Smooth muscle cell of the brain vasculature (primary cell): ENCODE data around the gene PML.
"Not testable (repeated sequence)": the region's sequence is repeated elsewhere in the genome, so short reads cannot be mapped to it uniquely, and the experiment has no call there.

Experiments
- DNase-seq: peaks from one replicate; pipeline ENCODE4 v3.0.0-alpha.2; 2012; ENCODE audit warnings: low read depth, low spot score

Gene PML

DNA sequence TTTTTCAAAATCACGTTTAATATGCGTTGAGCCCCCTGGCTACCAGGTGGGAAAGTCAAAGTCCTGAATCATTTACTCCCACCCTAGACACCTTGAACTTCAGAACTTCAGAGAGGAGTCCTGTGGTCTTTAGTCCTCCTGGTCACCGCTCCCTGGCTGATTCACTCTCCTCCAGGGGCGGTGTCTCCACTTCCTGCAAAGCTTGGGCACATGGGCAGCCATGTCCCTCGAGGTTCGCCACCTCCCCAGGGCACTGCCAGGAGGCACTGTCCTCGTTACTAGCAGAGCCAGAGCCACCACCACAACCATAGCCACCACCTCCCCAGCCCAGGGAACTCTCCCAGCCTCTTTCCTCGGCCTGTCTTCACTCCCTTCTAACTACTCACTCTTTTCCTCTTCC is 37.2 kb upstream of the PML start:
- DNase-seq, result no peak

DNA sequence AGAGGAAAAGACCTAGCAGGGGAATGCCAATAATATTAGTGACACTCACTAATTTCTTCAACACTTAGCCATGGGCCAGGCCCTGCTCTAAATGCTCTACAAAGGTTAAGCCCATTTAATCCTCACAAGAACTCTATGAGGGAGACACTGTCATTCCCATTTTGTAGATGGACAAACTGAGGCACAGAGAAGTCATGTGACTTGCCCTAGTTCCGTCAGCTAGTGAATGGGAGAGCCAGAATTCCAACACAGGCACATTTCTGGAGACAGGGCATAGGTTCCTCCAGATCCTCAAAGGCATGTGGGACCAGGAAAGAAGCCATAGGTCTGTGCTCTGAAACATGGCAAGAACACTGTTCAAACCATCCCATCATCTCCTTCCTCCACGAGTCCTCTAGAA is 36.7 kb upstream of the PML start:
- no peak for DNase-seq

DNA sequence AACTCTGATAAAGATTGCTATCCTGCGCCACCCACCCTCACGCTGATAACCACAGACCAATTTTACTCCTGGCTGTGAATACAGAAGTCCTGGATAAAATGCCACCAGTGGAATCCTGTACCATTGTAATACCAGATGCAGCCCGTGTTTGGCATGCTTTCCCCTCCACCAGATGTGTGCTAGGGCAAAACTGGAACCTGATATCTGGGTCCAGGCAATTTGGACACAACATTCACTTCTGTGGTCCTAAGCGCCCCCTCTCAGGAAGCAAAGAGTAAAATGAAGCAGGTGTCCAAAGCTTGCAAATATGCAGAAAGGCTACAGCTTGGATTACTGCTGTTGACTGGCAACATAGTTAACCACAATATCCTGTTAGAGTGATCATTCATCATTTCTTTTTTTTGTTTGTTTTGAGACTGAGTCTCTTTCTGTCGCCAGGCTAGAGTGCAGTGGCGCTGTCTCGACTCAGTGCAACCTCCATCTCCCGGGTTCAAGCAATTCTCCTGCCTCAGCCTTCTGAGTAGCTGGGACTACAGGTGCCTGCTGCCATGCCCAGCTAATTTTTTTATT is 35.4 kb upstream of the PML start:
- DNase-seq, result no peak

DNA sequence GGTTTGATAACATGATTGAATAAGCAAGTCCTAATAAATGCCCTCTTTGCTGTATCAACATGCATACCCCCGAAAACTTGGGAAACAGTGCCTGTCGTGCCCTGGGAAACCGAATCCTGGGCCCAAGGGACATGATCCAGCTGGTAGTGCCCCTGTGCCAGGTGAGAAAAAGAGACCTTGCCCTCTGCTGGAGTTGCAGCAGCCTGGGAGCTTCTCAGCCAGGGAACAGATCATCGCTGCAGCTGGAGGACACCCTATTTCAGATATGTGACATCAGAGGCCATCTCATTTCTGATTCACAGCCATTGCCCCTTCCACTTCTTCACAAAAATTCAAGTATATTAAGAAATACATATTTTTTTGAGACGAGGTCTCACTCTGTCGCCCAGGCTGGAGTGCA is 34.7 kb upstream of the PML start:
- no peak for DNase-seq

DNA sequence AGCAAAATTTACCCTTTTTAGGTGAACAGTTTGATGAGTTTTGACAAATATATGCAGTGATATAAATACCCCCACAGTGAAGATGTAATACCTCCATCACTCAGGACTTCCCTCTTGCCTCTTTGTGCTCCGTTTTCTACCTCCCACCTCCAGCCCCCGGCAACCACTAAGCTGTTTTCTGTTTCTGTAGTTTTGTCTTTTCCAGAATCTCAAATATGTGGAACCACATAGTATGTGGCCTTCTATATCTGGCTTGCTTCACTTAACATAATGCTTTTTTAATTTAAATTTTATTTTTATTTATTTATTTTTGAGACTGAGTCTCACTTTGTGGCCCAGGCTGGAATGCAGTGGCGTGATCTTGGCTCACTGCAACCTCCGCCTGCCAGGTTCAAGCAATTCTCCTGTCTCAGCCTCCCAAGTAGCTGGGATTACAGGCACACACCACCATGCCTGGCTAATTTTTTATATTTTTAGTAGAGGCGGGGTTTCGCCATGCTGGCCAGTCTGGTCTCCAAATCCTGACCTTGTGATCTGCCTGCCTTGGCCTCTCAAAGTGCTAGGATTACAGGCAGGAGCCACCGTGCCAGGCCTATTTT is 33.9 kb upstream of the PML start:
- not testable (repeated sequence) for DNase-seq

DNA sequence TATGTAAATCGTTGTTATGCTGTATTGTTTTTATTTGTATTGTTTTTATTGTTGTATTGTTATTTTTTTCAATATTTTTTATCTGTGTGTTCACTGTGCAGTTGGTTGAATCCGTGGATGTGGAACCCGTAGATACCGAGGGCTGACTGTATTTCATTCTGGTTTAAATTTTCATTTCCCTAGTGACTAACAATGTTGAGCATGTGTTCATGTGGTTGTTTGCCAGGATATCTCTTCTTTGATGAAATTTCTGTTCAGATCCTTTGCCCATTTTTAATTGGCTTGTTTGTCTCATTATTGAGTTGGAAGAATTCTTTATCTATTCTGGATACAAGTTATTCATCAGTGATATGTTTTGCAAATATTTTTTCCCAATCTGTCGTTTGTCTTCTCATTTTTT is 32.1 kb upstream of the PML start:
- no peak for DNase-seq

DNA sequence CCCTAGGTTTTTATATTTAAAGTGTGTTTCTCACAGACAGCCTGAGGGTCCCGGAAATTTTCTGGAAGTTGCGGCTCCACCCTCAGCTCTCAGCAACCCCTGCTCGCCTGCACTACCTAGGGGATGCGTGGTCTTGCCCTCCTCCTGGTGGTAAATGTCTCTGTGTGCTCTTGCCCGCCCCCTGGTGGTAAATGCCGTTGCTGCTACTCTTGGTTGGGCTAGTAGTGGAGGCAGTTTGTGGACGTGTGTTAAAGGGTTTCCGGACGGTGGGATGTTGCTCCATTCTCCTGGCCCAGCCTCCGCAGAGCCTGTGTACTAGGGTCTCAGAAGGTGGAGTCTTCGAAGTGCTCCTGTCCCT is 29.8 kb upstream of the PML start:
- peak; percentile 60 for DNase-seq

DNA sequence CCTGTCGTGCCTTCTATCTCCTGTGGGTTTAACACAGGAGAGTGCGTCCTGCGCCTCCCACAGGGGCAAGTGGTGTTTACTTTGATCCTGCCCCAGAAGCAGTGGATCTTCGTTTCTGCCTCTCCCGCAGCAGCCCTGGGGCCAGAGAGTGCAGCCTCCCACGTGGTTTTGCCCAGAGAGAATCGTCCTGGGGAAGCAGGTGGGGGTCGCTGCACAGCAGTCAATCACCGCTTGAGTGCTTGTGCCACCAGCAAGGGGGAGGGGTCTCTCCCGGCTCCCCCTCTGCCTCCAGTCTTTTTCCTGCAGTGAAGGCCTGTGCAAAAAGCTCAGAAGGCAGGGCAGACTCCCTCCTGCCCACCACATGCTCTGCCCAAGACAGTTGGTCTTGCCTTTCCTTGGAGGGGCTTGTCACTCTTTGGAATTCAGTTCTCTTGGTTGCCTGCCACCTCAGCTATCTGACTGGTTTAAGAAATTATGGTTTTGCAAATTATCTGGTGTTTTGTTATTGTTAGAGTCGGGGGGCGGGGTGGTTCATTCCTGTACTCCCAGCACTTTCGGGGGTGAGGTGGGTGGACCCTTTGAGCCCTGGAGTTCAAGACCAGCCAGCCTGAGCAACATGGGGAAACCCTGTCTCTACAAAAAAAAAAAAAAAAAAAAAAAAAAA is 29.3 kb upstream of the PML start:
- no peak for DNase-seq

DNA sequence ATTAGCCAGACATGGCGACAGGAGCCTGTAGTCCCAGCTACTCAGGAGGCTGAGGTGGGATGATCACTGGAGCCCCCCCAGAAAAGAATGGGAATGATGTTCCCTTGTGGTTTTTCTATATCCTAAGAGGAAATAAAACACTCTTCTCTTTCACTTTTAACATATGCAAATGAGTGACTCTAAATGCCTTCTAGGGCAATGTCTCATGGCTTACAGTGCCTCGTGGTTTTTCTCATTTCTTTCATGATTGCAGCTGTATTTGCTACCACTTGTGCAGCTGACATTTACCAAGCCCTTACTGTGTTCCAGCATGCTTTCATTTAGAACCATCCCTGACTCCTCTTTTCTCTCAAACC is 28.8 kb upstream of the PML start:
- no peak for DNase-seq

DNA sequence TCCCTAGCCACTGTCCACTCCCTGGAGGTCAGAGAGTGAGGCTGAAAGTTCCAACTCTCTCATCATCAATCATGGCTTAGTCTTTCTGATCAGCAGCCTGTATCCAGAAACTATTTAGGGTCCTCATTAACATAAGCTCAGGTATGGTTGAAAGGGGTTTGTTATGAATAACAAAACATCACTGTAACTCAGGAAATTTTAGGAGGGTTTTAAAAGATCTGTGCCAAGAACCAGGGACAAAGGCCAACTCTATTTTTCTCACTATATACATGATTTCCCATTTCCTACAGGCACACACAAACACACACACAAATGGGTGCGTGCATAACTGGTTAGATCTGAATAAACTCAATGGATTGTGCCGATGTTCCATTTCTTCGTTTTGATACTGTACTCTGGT is 26.1 kb upstream of the PML start:
- no peak for DNase-seq

DNA sequence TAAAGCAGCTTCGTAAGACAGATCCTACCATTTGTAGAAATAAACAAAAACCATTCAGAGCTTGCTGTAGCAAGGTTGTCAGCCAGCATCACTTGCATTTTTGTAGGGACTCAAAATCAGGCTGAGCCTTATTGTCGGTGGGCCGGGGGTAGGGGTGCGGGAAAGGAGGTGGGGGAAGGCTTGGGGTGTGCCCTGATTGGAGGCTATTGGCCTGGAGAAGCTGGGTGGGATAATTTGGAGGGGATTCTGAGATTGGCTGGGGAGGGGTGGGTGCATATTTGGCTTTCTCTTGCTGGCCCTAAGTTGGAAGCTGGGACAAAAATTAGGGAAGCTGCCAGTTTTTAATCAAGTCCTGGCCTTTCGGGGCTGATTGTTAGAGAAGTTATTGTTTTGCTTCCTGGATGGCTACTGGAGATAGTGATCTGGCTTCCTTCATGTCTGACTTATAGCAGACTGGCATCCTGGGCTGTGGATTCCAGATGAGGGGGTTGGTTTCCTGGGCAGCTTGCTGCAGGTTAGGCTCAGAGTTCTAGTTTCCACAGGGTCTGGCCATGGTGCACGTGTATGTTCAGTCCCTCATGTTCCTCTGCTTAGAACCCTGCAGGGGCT is 25.3 kb upstream of the PML start:
- no peak for DNase-seq

DNA sequence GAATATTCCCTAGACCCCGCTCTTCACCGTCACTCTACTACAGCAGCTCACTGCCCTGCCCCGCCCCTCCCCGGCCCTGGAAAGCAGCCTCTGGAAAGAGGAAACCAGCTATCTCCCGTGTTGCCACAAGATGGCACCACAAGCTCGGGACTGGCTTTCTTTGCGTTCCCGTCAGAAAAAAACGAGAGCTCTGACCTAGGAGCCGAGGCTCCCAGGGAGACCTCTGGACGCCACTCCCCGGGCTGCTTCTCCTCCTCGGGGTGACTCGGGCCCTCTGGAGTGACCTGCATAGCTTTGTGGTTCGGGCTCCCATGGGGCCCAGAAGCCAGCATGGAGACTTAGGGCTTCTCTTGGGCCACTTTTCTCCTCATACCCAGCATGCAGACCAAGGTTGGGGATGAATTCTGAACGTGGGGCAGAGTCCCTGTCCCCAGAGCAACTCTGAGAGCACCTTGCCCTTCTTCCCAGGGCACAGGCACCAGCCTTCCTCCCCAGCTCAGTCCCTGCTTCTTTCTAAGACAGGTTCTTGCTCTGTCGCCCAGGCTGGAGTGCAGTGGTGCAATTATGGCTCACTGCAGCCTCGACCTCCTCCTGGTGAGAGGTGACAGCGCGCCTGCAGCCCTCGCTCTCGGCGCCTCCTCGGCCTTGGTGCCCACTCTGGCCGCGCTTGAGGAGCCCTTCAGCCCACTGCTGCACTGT is 21.4 kb upstream of the PML start:
- peak; percentile 74 for DNase-seq

DNA sequence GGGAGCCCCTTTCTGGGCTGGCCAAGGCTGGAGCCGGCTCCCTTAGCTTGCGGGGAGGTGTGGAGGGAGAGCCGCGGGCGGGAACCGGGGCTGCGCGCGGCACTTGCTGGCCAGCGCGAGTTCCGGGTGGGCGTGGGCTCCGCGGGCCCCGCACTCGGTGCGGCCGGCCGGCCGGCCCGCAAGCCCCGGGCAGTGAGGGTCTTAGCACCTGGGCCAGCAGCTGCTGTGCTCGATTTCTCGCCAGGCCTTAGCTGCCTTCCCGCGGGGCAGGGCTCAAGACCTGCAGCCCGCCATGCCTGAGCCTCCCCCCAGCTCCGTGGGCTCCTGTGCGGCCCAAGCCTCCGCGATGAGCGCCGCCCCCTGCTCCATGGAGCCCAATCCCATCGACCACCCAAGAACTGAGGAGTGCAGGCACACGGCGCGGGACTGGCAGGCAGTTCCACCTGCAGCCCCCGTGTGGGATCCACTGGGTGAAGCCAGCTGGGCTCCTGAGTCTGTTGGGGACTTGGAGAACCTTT is 20.8 kb upstream of the PML start:
- DNase-seq, result not testable (repeated sequence)

DNA sequence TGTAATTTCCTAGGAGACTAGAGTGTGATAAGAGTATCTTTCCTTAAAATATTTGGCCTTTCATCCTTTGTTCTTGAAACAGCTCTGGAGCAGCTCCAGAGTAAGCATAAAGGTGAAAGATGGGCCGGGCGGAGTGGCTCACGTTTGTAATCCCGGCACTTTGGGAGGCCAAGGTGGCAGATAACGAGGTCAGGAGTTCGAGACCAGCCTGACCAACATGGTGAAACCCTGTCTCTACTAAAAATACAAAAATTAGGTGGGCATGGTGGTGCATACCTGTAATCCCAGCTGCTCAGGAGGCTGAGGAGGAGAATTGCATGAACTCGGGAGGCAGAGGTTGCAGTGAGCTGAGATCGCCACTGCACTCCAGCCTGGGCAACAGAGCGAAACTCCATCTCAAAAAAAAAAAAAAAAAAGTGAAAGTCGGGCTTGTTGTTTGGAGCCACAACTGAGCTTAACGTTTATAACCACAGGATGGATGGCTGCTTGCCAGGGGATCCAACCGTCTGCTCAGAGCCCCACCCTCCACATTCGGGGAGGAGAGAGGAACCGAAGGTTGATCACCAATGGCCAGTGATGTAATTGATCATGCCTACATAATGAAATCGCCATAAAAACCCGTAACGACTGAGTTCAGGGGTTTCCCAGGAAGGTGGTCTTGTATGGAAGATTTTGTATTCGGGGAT is 18.9 kb upstream of the PML start:
- not testable (repeated sequence) for DNase-seq

DNA sequence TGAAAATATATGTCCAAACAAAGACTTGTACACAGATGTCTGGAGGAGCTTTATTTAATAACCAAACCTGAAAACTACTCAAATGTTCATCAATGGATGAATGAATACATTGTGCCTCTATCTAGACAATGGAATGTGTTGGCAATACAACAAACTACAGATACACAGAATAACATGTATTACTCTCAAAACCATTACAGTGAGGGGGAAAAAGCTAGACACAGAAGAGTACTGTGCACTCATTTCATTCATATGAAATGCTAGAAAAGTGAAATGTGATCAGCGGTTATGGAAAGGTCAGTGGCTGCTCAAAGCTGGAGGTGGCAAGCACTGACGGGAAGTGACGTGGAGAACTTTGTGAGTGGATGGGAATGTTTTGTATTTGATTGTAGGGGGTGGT is 15.6 kb upstream of the PML start:
- DNase-seq, result no peak

DNA sequence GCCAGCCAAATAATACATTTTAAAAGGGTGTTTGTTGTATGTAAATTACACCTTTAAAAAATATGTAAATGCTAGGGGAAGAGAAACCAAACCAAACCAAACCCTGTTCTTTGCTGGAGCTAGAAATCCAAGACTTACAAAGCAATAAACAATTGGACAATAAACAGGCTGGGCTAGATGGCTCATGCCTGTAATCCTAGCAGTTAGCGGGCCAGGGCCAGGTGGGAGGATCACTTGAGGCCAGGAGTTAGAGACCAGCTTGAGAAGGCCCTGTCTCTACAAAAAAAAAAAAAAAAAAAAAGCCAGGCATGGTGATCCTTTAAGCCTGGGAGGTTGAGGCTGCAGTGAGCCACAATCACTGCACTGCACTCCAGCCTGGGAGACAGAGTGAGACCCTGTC is 14.9 kb upstream of the PML start:
- no peak for DNase-seq

DNA sequence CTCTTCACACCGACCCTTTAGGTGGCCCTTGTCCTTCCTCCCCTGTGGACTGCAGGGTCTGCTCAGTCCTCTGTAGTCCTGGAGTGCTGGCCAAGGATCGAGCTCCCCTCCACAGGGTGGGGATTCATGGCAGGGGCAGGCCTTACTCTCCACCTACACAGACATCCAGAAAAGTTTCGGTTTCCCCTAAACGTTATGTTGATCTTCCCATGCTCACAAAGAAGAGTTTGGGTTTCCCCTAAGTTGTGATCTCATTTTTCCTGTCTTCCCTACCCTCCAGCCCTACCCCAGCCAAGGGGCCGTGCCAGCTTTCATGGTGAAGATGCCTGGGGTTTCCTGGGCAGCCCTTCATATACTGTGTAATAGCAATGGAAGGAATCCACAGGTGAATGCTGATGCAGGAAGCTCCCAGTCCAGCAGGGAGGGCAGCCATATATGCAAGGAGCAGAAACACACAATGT is 12.7 kb upstream of the PML start:
- no peak for DNase-seq

DNA sequence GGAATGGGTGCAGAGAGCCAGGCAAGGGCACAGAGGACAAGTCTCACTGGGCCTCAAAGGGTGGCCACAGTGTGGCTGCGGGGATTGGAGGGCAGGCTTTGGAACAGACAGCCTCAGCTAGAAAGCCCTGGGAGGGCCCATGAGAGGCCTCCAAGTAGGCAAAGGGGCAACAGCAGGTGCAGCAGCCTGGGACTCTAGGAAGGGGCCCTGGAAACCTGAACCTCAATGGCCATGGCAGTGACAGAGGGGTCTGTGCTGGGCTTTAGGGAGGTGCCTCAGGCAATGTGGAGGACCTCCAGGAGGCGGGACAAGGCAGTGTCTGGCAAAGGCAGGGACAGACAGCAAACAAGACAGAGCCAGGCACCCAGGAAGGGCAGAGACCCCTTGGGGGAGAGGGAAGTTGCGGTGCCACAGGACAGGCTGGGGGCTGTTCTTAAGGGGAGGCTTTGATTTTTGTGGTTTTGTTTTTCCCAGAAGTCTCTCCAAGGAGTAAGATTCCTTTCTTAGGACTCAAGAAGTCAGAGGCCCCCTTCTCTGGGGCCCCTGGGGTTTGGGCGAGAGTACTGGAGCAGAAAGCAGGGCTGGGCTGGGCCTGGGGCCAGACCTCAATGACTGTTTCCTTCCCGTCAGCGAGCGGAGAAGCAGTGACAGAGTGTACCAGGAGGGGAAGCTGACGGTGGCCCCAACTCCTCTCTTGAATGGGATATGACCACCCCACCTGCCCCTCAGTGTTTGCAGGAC is 12.1 kb upstream of the PML start:
- DNase-seq, result peak; percentile 76

DNA sequence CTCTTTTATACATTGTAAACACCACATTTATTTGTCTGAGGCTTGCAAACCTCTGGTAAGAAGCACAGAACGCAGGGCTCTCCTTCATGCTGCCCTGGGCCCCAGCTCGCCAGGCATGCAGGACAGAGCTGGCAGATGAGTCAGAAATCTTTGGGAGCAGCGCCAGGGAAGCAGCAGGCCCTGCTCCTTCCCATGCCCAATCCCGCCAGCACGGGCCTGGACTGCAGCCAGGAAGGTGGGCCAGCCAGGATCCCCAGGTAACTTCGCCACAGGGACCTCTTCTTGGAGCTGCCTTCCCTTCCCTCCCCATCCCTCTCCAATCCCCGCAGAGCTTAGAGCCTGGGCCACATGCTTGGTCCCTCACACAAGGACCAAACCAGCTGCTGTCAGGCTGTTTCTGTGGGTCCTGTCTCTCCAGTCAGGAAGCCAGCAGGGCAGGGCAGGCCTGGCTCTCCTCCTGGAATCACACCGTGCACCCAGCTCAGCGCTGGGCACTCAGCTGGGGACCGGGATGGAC is 11.2 kb upstream of the PML start:
- no peak for DNase-seq

DNA sequence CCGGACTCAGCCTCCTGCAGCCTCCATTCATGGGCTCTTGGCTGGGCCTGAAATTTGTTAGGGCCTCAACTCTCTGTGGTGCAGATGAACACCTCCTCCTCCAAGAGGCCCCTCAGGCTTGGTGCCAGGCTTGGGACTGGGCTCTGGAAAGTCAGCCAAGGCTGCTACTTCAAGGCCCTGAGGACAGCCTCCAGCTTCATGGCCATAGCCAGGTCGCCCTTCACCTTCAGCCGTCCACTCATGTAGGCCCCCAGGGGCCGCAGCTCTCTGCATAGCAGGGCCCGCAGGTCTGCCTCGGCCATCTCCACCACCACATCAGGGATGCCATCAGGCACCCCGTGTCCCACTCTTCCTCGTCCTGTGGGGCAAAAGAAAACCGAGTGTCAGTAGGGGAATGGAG is 10.7 kb upstream of the PML start:
- no peak for DNase-seq
